ENCODE data around the gene MMP8. TPM values are rescaled to one million over a fixed set of nuclear protein-coding genes. Genes with fewer than 3 reads are reported as not detected.
A peak's percentile ranks its signal among the peaks of the same experiment; 100 is the strongest.

Gene MMP8
- total and polyA plus RNA-seq, 10 of the 15 experiments (the other 5 are each of a cell fraction or from before 2014, with no cell fraction given), result 0.01 TPM; not detected in 9

DNA sequence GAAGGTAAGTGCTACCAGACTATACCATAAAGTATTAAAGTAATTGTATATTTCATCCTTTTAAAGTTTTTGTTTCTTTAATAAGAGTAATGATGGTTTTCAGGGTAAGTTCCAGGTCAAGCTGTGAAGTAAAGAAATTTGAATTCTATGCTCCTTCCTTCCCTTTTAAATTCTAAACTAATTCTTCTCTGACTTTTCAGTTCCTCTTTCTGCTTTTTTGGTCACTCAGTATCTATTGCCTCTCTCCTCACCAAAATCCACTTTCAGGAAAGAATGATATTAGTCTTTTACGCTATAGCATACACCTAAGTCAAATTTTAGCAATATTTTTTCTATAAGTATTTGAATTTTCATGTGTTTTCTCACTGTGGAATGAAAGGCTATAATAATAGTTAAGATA is 8.2 kb downstream of the MMP8 start:
- FAIRE-seq (no peak), ATAC-seq (peak; percentile 74), DNase-seq (ENCODE audit: low read depth, low spot score) (no peak)
- ChIA-PET SMC1A (ENCODE audit: uncharacterized antibody, unreplicated experiment) (no interaction called here), CTCF (no interaction called here), RAD21 (ENCODE audit: unreplicated experiment) (no interaction called here), POLR2A (no interaction called here)
- H3K9ac ChIP-seq (ENCODE audit: control insufficient read depth, insufficient read depth, low read length), result no peak overlapping the region
- H3K4me2 ChIP-seq (ENCODE audit: control insufficient read depth, insufficient read depth), result no peak overlapping the region
- TF ChIP-seq, protein P1, sequence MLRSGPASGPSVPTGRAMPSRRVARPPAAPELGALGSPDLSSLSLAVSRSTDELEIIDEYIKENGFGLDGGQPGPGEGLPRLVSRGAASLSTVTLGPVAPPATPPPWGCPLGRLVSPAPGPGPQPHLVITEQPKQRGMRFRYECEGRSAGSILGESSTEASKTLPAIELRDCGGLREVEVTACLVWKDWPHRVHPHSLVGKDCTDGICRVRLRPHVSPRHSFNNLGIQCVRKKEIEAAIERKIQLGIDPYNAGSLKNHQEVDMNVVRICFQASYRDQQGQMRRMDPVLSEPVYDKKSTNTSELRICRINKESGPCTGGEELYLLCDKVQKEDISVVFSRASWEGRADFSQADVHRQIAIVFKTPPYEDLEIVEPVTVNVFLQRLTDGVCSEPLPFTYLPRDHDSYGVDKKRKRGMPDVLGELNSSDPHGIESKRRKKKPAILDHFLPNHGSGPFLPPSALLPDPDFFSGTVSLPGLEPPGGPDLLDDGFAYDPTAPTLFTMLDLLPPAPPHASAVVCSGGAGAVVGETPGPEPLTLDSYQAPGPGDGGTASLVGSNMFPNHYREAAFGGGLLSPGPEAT (IDR thresholded peaks at IDR 0.05; ENCODE audit: low read depth), result no peak
- TF ChIP-seq BRCA1 (IDR thresholded peaks at IDR 0.05; ENCODE audit: low read depth, low read length) (no peak), NKRF (conservative IDR thresholded peaks at IDR 0.05) (no peak), MYB (IDR thresholded peaks at IDR 0.05; ENCODE audit: borderline replicate concordance, low read depth, low read length) (no peak), CHD4 (IDR thresholded peaks at IDR 0.05) (no peak), MEF2B (IDR thresholded peaks at IDR 0.05; ENCODE audit: partially characterized antibody, poor library complexity, severe bottlenecking) (no peak), SPI1 (IDR thresholded peaks at IDR 0.05; ENCODE audit: borderline replicate concordance, insufficient read depth, low read depth, low read length) (peak; percentile 88)
- TF ChIP-seq, protein P2, sequence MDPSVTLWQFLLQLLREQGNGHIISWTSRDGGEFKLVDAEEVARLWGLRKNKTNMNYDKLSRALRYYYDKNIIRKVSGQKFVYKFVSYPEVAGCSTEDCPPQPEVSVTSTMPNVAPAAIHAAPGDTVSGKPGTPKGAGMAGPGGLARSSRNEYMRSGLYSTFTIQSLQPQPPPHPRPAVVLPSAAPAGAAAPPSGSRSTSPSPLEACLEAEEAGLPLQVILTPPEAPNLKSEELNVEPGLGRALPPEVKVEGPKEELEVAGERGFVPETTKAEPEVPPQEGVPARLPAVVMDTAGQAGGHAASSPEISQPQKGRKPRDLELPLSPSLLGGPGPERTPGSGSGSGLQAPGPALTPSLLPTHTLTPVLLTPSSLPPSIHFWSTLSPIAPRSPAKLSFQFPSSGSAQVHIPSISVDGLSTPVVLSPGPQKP (IDR thresholded peaks at IDR 0.05; ENCODE audit: low read depth, low read length), result no peak
- no peaks in the 10 kb centered on the region for H3K36me3 ChIP-seq (ENCODE audit: control insufficient read depth in 2 of 2, insufficient read depth in 2 of 2, low read length in 1 of 2)
- 0% methylated on average over 1 of the region's 1 CpG for WGBS (ENCODE audit: insufficient coverage, insufficient replicate concordance, low lambda C conversion rate, missing lambda C conversion rate)
- no peaks in the 10 kb centered on the region for H3K79me2 ChIP-seq (ENCODE audit: control insufficient read depth, insufficient read depth, low read length)
- no peaks in the 10 kb centered on the region for H3K9me3 ChIP-seq (replicated peaks; ENCODE audit: control insufficient read depth, insufficient read depth, low read length)
- H3K27me3 ChIP-seq (replicated peaks in 1 of 2; ENCODE audit: control insufficient read depth in 2 of 2, insufficient read depth in 2 of 2, low read length in 1 of 2), result no peaks in the 10 kb centered on the region; a peak in 1 of 4 replicates
- no TSS peak for BruUV-seq (replicated peaks)
- no peak overlapping the region for H3K4me3 ChIP-seq
- intact Hi-C loops (cut with micrococcal nuclease; ENCODE audit: unreplicated experiment) (no loop called here), in situ Hi-C loops (cut with MboI) (no loop called here)
- H4K20me1 ChIP-seq (ENCODE audit: control insufficient read depth, insufficient read depth), result no peaks in the 10 kb centered on the region
- no peak overlapping the region for H2AFZ ChIP-seq (ENCODE audit: control insufficient read depth, low read depth, low read length)
- no peak overlapping the region for H3K27ac ChIP-seq (ENCODE audit: control insufficient read depth, insufficient read depth)
- no peaks in the 10 kb centered on the region for H3K4me1 ChIP-seq (ENCODE audit: control insufficient read depth, insufficient read depth, low read length)

Measured in GM12878 (cell line).